ENCODE measurements around the gene TNFAIP8L1.
A peak's percentile ranks its signal among the peaks of the same experiment; 100 is the strongest.

Gene TNFAIP8L1

GRCh38 chr19:4688587-4688986 is 49.3 kb downstream of the TNFAIP8L1 start:
- Histone ChIP-seq H2AFZ (ENCODE audit: low read depth, low read length) (no peak overlapping the region), H3K9me3 (ENCODE audit: control insufficient read depth, low read length) (no peaks in the 10 kb centered on the region), H3K9ac (ENCODE audit: low read length) (no peak overlapping the region), H2BK15ac (ENCODE audit: low read depth, poor library complexity, severe bottlenecking) (no peak overlapping the region), H3K4me1 (ENCODE audit: control insufficient read depth, insufficient read depth, low read depth, low read length) (peaks cover 8% of the 10 kb centered on the region), H3K27ac (ENCODE audit: low read length, poor library complexity, severe bottlenecking) (no peak overlapping the region), H3K18ac (ENCODE audit: low read depth in 1 of 2, low read length in 2 of 2) (no peak overlapping the region), H3K14ac (ENCODE audit: low read length in 2 of 2) (no peak overlapping the region), H2BK12ac (ENCODE audit: low read length in 2 of 2) (no peak overlapping the region), H2AK5ac (ENCODE audit: low read length, severe bottlenecking) (no peak overlapping the region), H3K4me2 (ENCODE audit: low read length, poor library complexity, severe bottlenecking) (no peak overlapping the region), H3K79me1 (replicated peaks; ENCODE audit: low read length, poor library complexity, severe bottlenecking) (peaks cover 59% of the 10 kb centered on the region), H3K27me3 (ENCODE audit: control insufficient read depth in 1 of 2, insufficient read depth in 1 of 2, low read length in 2 of 2) (no peaks in the 10 kb centered on the region), H2BK5ac (ENCODE audit: low read depth, low read length, poor library complexity, severe bottlenecking) (no peak overlapping the region), H3K4me3 (ENCODE audit: insufficient read depth in 1 of 2, low read depth in 1 of 2, low read length in 2 of 2) (no peak overlapping the region), H3K4ac (ENCODE audit: low read depth in 1 of 2, low read length in 2 of 2) (no peak overlapping the region), H3K36me3 (ENCODE audit: control insufficient read depth in 1 of 2, insufficient read depth in 2 of 2, low read depth in 1 of 2, low read length in 2 of 2) (peaks cover 84 to 96% of the 10 kb centered on the region in 2 experiments), H2BK120ac (ENCODE audit: low read depth, low read length) (no peak overlapping the region), H4K8ac (ENCODE audit: low read length) (no peak overlapping the region), H4K91ac (ENCODE audit: low read length) (no peak overlapping the region), H3K23ac (ENCODE audit: low read length in 2 of 2) (no peak overlapping the region)
- no peak for DNase-seq
- 93% methylated on average over 16 of the region's 26 CpGs for WGBS

GRCh38 chr19:4689403-4689802 is 50.1 kb downstream of the TNFAIP8L1 start:
- Histone ChIP-seq H2BK12ac (ENCODE audit: low read length in 2 of 2) (no peak overlapping the region), H2BK15ac (ENCODE audit: low read depth, poor library complexity, severe bottlenecking) (no peak overlapping the region), H4K8ac (ENCODE audit: low read length) (no peak overlapping the region), H2AK5ac (ENCODE audit: low read length, severe bottlenecking) (no peak overlapping the region), H2BK5ac (ENCODE audit: low read depth, low read length, poor library complexity, severe bottlenecking) (no peak overlapping the region), H3K27ac (ENCODE audit: low read length, poor library complexity, severe bottlenecking) (no peak overlapping the region), H3K27me3 (ENCODE audit: control insufficient read depth in 1 of 2, insufficient read depth in 1 of 2, low read length in 2 of 2) (no peaks in the 10 kb centered on the region), H2AFZ (ENCODE audit: low read depth, low read length) (no peak overlapping the region), H3K4me1 (ENCODE audit: control insufficient read depth, insufficient read depth, low read depth, low read length) (peaks cover 15% of the 10 kb centered on the region), H3K4ac (ENCODE audit: low read depth in 1 of 2, low read length in 2 of 2) (no peak overlapping the region), H4K91ac (ENCODE audit: low read length) (no peak overlapping the region), H3K79me1 (replicated peaks; ENCODE audit: low read length, poor library complexity, severe bottlenecking) (peaks cover 56% of the 10 kb centered on the region), H3K18ac (ENCODE audit: low read depth in 1 of 2, low read length in 2 of 2) (no peak overlapping the region), H3K36me3 (ENCODE audit: control insufficient read depth in 1 of 2, insufficient read depth in 2 of 2, low read depth in 1 of 2, low read length in 2 of 2) (peaks cover 84 to 91% of the 10 kb centered on the region in 2 experiments), H3K23ac (ENCODE audit: low read length in 2 of 2) (no peak overlapping the region), H3K14ac (ENCODE audit: low read length in 2 of 2) (no peak overlapping the region), H3K4me2 (ENCODE audit: low read length, poor library complexity, severe bottlenecking) (no peak overlapping the region), H3K4me3 (ENCODE audit: insufficient read depth in 1 of 2, low read depth in 1 of 2, low read length in 2 of 2) (no peak overlapping the region), H3K9me3 (ENCODE audit: control insufficient read depth, low read length) (no peaks in the 10 kb centered on the region), H2BK120ac (ENCODE audit: low read depth, low read length) (no peak overlapping the region), H3K9ac (ENCODE audit: low read length) (no peak overlapping the region)
- WGBS, result 97% methylated on average over 19 of the region's 19 CpGs
- no peak for DNase-seq

- no peak overlapping the region for H3K4me3 ChIP-seq (ENCODE audit: insufficient read depth in 1 of 2, low read depth in 1 of 2, low read length in 2 of 2)
- peak overlapping the region; percentile 49 for H4K91ac ChIP-seq (ENCODE audit: low read length)
- 89% methylated on average over 13 of the region's 13 CpGs for WGBS
- no peaks in the 10 kb centered on the region for H3K27me3 ChIP-seq (ENCODE audit: control insufficient read depth in 1 of 2, insufficient read depth in 1 of 2, low read length in 2 of 2)
- no peak overlapping the region for H2AK5ac ChIP-seq (ENCODE audit: low read length, severe bottlenecking)
- no peak overlapping the region for H4K8ac ChIP-seq (ENCODE audit: low read length)
- no peak overlapping the region for H2BK5ac ChIP-seq (ENCODE audit: low read depth, low read length, poor library complexity, severe bottlenecking)
- no peaks in the 10 kb centered on the region for H3K9me3 ChIP-seq (ENCODE audit: control insufficient read depth, low read length)
- H3K4ac ChIP-seq (ENCODE audit: low read depth in 1 of 2, low read length in 2 of 2), result no peak overlapping the region
- no peak overlapping the region for H2BK120ac ChIP-seq (ENCODE audit: low read depth, low read length)
- no peak for DNase-seq
- peaks cover 24% of the 10 kb centered on the region for H3K4me1 ChIP-seq (ENCODE audit: control insufficient read depth, insufficient read depth, low read depth, low read length)
- peaks cover 84 to 87% of the 10 kb centered on the region in 2 experiments for H3K36me3 ChIP-seq (ENCODE audit: control insufficient read depth in 1 of 2, insufficient read depth in 2 of 2, low read depth in 1 of 2, low read length in 2 of 2)
- no peak overlapping the region for H3K9ac ChIP-seq (ENCODE audit: low read length)
- peaks cover 49% of the 10 kb centered on the region for H3K79me1 ChIP-seq (replicated peaks; ENCODE audit: low read length, poor library complexity, severe bottlenecking)
- no peak overlapping the region for H2BK15ac ChIP-seq (ENCODE audit: low read depth, poor library complexity, severe bottlenecking)
- no peak overlapping the region for H2BK12ac ChIP-seq (ENCODE audit: low read length in 2 of 2)
- H3K18ac ChIP-seq (ENCODE audit: low read depth in 1 of 2, low read length in 2 of 2), result no peak overlapping the region
- no peak overlapping the region for H3K27ac ChIP-seq (ENCODE audit: low read length, poor library complexity, severe bottlenecking)
- H3K23ac ChIP-seq (ENCODE audit: low read length in 2 of 2), result no peak overlapping the region
- H3K14ac ChIP-seq (ENCODE audit: low read length in 2 of 2), result no peak overlapping the region
- no peak overlapping the region for H3K4me2 ChIP-seq (ENCODE audit: low read length, poor library complexity, severe bottlenecking)
- no peak overlapping the region for H2AFZ ChIP-seq (ENCODE audit: low read depth, low read length)
Observed at GRCh38 chr19:4690361-4690760, 51.0 kb downstream of the TNFAIP8L1 start.

DNA sequence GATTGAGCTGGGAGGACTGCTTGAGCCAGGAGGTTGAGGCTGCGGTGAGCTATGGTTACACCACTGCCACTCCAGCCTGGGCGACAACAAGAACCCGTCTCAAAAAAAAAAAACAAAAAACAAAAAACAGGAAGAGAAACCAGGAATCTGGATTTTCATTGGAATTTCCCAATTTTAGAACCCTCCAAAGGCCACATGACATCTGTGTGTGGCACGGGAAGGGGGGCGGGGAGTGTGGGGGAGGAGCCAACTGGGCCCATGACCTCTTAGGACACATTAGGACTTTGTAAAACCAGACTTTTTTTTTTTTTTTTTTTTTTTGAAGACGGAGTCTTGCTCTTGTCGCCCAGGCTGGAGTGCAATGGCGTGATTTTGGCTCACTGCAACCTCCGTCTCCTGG is 52.1 kb downstream of the TNFAIP8L1 start:
- no peak overlapping the region for H3K4me2 ChIP-seq (ENCODE audit: low read length, poor library complexity, severe bottlenecking)
- H3K36me3 ChIP-seq (ENCODE audit: control insufficient read depth in 1 of 2, insufficient read depth in 2 of 2, low read depth in 1 of 2, low read length in 2 of 2), result peaks cover 80 to 87% of the 10 kb centered on the region in 2 experiments
- peaks cover 29% of the 10 kb centered on the region for H3K4me1 ChIP-seq (ENCODE audit: control insufficient read depth, insufficient read depth, low read depth, low read length)
- H4K91ac ChIP-seq (ENCODE audit: low read length), result no peak overlapping the region
- WGBS, result 93% methylated on average over 4 of the region's 9 CpGs
- no peak overlapping the region for H2AK5ac ChIP-seq (ENCODE audit: low read length, severe bottlenecking)
- no peak overlapping the region for H4K8ac ChIP-seq (ENCODE audit: low read length)
- no peak overlapping the region for H2BK12ac ChIP-seq (ENCODE audit: low read length in 2 of 2)
- no peak overlapping the region for H3K27ac ChIP-seq (ENCODE audit: low read length, poor library complexity, severe bottlenecking)
- H2BK120ac ChIP-seq (ENCODE audit: low read depth, low read length), result no peak overlapping the region
- DNase-seq, result no peak
- H3K4ac ChIP-seq (ENCODE audit: low read depth in 1 of 2, low read length in 2 of 2), result no peak overlapping the region
- H3K9ac ChIP-seq (ENCODE audit: low read length), result no peak overlapping the region
- H3K18ac ChIP-seq (ENCODE audit: low read depth in 1 of 2, low read length in 2 of 2), result no peak overlapping the region
- H3K27me3 ChIP-seq (ENCODE audit: control insufficient read depth in 1 of 2, insufficient read depth in 1 of 2, low read length in 2 of 2), result no peaks in the 10 kb centered on the region
- no peak overlapping the region for H2BK5ac ChIP-seq (ENCODE audit: low read depth, low read length, poor library complexity, severe bottlenecking)
- H3K79me1 ChIP-seq (replicated peaks; ENCODE audit: low read length, poor library complexity, severe bottlenecking), result peaks cover 48% of the 10 kb centered on the region
- H3K14ac ChIP-seq (ENCODE audit: low read length in 2 of 2), result no peak overlapping the region
- H2AFZ ChIP-seq (ENCODE audit: low read depth, low read length), result no peak overlapping the region
- no peak overlapping the region for H2BK15ac ChIP-seq (ENCODE audit: low read depth, poor library complexity, severe bottlenecking)
- H3K4me3 ChIP-seq (ENCODE audit: insufficient read depth in 1 of 2, low read depth in 1 of 2, low read length in 2 of 2), result no peak overlapping the region
- no peaks in the 10 kb centered on the region for H3K9me3 ChIP-seq (ENCODE audit: control insufficient read depth, low read length)
- no peak overlapping the region for H3K23ac ChIP-seq (ENCODE audit: low read length in 2 of 2)
